MM.1S (cell line): ENCODE data around the gene ZNF439.

Experiments
- EZH2 ChIP-seq: fragments of 300-600 bp; sonication (generic); optimal IDR thresholded peaks from 2 replicates; pipeline ENCODE3; 2017; ENCODE audit warnings: low read depth, mild to moderate bottlenecking, antibody characterized with exemption, low read length, mixed read lengths
- EZH2phosphoT487 ChIP-seq: fragments of 300-600 bp; sonication (generic); IDR thresholded peaks from 2 replicates; pipeline ENCODE4 v1.6.1; 2018; ENCODE audit warnings: antibody characterized with exemption, low read length
- TF ChIP-seq, protein P1 (sequence below): fragments of 300-600 bp; sonication (generic); IDR thresholded peaks from 2 replicates; pipeline ENCODE4 v1.5.1; 2016; ENCODE audit warnings: antibody characterized with exemption, low read length, mixed read lengths

DNA sequence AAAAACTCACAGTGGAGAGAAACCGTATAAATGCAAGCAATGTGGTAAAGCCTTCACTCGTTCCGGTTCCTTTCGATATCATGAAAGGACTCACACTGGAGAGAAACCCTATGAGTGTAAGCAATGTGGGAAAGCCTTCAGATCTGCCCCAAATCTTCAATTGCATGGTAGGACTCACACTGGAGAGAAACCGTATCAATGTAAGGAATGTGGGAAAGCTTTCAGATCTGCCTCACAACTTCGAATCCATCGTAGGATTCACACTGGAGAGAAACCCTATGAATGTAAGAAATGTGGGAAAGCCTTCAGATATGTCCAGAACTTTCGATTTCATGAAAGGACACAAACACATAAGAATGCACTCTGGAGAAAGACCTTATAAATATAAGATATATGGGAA is 19.7 kb downstream of the ZNF439 start:
- TF ChIP-seq, protein P1, sequence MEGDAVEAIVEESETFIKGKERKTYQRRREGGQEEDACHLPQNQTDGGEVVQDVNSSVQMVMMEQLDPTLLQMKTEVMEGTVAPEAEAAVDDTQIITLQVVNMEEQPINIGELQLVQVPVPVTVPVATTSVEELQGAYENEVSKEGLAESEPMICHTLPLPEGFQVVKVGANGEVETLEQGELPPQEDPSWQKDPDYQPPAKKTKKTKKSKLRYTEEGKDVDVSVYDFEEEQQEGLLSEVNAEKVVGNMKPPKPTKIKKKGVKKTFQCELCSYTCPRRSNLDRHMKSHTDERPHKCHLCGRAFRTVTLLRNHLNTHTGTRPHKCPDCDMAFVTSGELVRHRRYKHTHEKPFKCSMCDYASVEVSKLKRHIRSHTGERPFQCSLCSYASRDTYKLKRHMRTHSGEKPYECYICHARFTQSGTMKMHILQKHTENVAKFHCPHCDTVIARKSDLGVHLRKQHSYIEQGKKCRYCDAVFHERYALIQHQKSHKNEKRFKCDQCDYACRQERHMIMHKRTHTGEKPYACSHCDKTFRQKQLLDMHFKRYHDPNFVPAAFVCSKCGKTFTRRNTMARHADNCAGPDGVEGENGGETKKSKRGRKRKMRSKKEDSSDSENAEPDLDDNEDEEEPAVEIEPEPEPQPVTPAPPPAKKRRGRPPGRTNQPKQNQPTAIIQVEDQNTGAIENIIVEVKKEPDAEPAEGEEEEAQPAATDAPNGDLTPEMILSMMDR = no peak
- TF ChIP-seq EZH2phosphoT487 (no peak), EZH2 (no peak)
